ENCODE measurements around the gene BRIX1.

The BRIX1 gene

GRCh38 chr5:34915139-34915855, at the start of gene BRIX1, which contains the start of gene RAD1:
Gene BRIX1 (plus strand): TSS chr5:34915711. CDS start chr5:34915739, 28 bp downstream.
Gene RAD1 (minus strand): TSS chr5:34915504. CDS start chr5:34914892, 612 bp downstream.
- H3K9me3 Mint-ChIP-seq = no peaks in the 10 kb centered on the region
- peaks cover 29% of the 10 kb centered on the region for H3K4me1 Mint-ChIP-seq (ENCODE audit: low read depth)
- H3K27ac Mint-ChIP-seq = peak within 1 kb of the TSS; percentile 72
- peak; percentile 95 for DNase-seq
- no peak within 1 kb of the TSS for H3K4me3 Mint-ChIP-seq
- H3K27me3 Mint-ChIP-seq = no peaks in the 10 kb centered on the region
- peaks cover 56% of the 10 kb centered on the region for H3K36me3 Mint-ChIP-seq (ENCODE audit: low read depth)

- H3K9me3 Mint-ChIP-seq = no peaks in the 10 kb centered on the region
- no peaks in the 10 kb centered on the region for H3K27me3 Mint-ChIP-seq
- no peaks in the 10 kb centered on the region for H3K36me3 Mint-ChIP-seq (ENCODE audit: low read depth)
- H3K4me3 Mint-ChIP-seq = no peak overlapping the region
- no peaks in the 10 kb centered on the region for H3K4me1 Mint-ChIP-seq (ENCODE audit: low read depth)
- no peak overlapping the region for H3K27ac Mint-ChIP-seq
- DNase-seq = no peak
Observed at GRCh38 chr5:34866989-34867471, 48.5 kb upstream of the BRIX1 start.

- no peaks in the 10 kb centered on the region for H3K9me3 Mint-ChIP-seq
- no peak for DNase-seq
- no peaks in the 10 kb centered on the region for H3K36me3 Mint-ChIP-seq (ENCODE audit: low read depth)
- no peaks in the 10 kb centered on the region for H3K27me3 Mint-ChIP-seq
- H3K4me1 Mint-ChIP-seq (ENCODE audit: low read depth) = no peaks in the 10 kb centered on the region
- no peak overlapping the region for H3K4me3 Mint-ChIP-seq
- no peak overlapping the region for H3K27ac Mint-ChIP-seq
Observed at GRCh38 chr5:34867660-34868059, 47.9 kb upstream of the BRIX1 start.

GRCh38 chr5:34868791-34869190, 46.7 kb upstream of the BRIX1 start:
- DNase-seq = no peak
- Mint-ChIP-seq H3K27ac (no peak overlapping the region), H3K4me1 (ENCODE audit: low read depth) (no peaks in the 10 kb centered on the region), H3K36me3 (ENCODE audit: low read depth) (no peaks in the 10 kb centered on the region), H3K9me3 (no peaks in the 10 kb centered on the region), H3K4me3 (no peak overlapping the region), H3K27me3 (no peaks in the 10 kb centered on the region)

- H3K27ac Mint-ChIP-seq = no peak overlapping the region
- no peaks in the 10 kb centered on the region for H3K27me3 Mint-ChIP-seq
- H3K4me1 Mint-ChIP-seq (ENCODE audit: low read depth) = no peaks in the 10 kb centered on the region
- no peaks in the 10 kb centered on the region for H3K36me3 Mint-ChIP-seq (ENCODE audit: low read depth)
- no peaks in the 10 kb centered on the region for H3K9me3 Mint-ChIP-seq
- no peak for DNase-seq
- no peak overlapping the region for H3K4me3 Mint-ChIP-seq
Observed at GRCh38 chr5:34869256-34869655, 46.3 kb upstream of the BRIX1 start.

GRCh38 chr5:34870382-34870781, 45.1 kb upstream of the BRIX1 start:
- Mint-ChIP-seq H3K4me3 (no peak overlapping the region), H3K9me3 (peaks cover under 1% of the 10 kb centered on the region), H3K36me3 (ENCODE audit: low read depth) (no peaks in the 10 kb centered on the region), H3K4me1 (ENCODE audit: low read depth) (no peaks in the 10 kb centered on the region), H3K27me3 (no peaks in the 10 kb centered on the region), H3K27ac (no peak overlapping the region)
- no peak for DNase-seq

GRCh38 chr5:34876275-34876674, 39.2 kb upstream of the BRIX1 start:
- Mint-ChIP-seq H3K9me3 (peaks cover 13% of the 10 kb centered on the region), H3K36me3 (ENCODE audit: low read depth) (no peaks in the 10 kb centered on the region), H3K4me3 (no peak overlapping the region), H3K27ac (no peak overlapping the region), H3K4me1 (ENCODE audit: low read depth) (no peaks in the 10 kb centered on the region), H3K27me3 (peaks cover 2% of the 10 kb centered on the region)
- no peak for DNase-seq

- Mint-ChIP-seq H3K27ac (no peak overlapping the region), H3K27me3 (peaks cover 15% of the 10 kb centered on the region), H3K9me3 (peaks cover 6% of the 10 kb centered on the region), H3K4me1 (ENCODE audit: low read depth) (no peaks in the 10 kb centered on the region), H3K36me3 (ENCODE audit: low read depth) (no peaks in the 10 kb centered on the region), H3K4me3 (no peak overlapping the region)
- DNase-seq = no peak
Observed at GRCh38 chr5:34881246-34881645, 34.3 kb upstream of the BRIX1 start.

- H3K4me1 Mint-ChIP-seq (ENCODE audit: low read depth) = no peaks in the 10 kb centered on the region
- H3K36me3 Mint-ChIP-seq (ENCODE audit: low read depth) = no peaks in the 10 kb centered on the region
- H3K27me3 Mint-ChIP-seq = peaks cover 15% of the 10 kb centered on the region
- no peaks in the 10 kb centered on the region for H3K9me3 Mint-ChIP-seq
- DNase-seq = no peak
- H3K27ac Mint-ChIP-seq = no peak overlapping the region
- H3K4me3 Mint-ChIP-seq = no peak overlapping the region
Observed at GRCh38 chr5:34886392-34887119, 29.0 kb upstream of the BRIX1 start.

GRCh38 chr5:34889394-34889793, 26.1 kb upstream of the BRIX1 start:
- H3K9me3 Mint-ChIP-seq = no peaks in the 10 kb centered on the region
- H3K4me3 Mint-ChIP-seq = no peak overlapping the region
- no peak overlapping the region for H3K27ac Mint-ChIP-seq
- peaks cover 5% of the 10 kb centered on the region for H3K27me3 Mint-ChIP-seq
- H3K4me1 Mint-ChIP-seq (ENCODE audit: low read depth) = no peaks in the 10 kb centered on the region
- DNase-seq = no peak
- no peaks in the 10 kb centered on the region for H3K36me3 Mint-ChIP-seq (ENCODE audit: low read depth)

GRCh38 chr5:34891981-34892380, 23.5 kb upstream of the BRIX1 start:
- Mint-ChIP-seq H3K4me3 (no peak overlapping the region), H3K27ac (no peak overlapping the region), H3K9me3 (no peaks in the 10 kb centered on the region), H3K36me3 (ENCODE audit: low read depth) (peaks cover 10% of the 10 kb centered on the region), H3K27me3 (no peaks in the 10 kb centered on the region), H3K4me1 (ENCODE audit: low read depth) (no peaks in the 10 kb centered on the region)
- DNase-seq = no peak

- DNase-seq = no peak
Observed at GRCh38 chr5:34892414-34892813, 23.1 kb upstream of the BRIX1 start.

GRCh38 chr5:34894716-34895115, 20.8 kb upstream of the BRIX1 start:
- Mint-ChIP-seq H3K36me3 (ENCODE audit: low read depth) (peaks cover 10% of the 10 kb centered on the region), H3K4me3 (no peak overlapping the region), H3K4me1 (ENCODE audit: low read depth) (no peaks in the 10 kb centered on the region), H3K27me3 (no peaks in the 10 kb centered on the region), H3K27ac (no peak overlapping the region), H3K9me3 (no peaks in the 10 kb centered on the region)
- DNase-seq = no peak

More at GRCh38 chr5:34892414-34892813, 23.1 kb upstream of the BRIX1 start:
- Mint-ChIP-seq H3K27ac (no peak overlapping the region), H3K36me3 (ENCODE audit: low read depth) (peaks cover 10% of the 10 kb centered on the region), H3K9me3 (no peaks in the 10 kb centered on the region), H3K4me3 (no peak overlapping the region), H3K27me3 (no peaks in the 10 kb centered on the region), H3K4me1 (ENCODE audit: low read depth) (no peaks in the 10 kb centered on the region)

GRCh38 chr5:34895641-34896419, 19.7 kb upstream of the BRIX1 start:
- no peaks in the 10 kb centered on the region for H3K9me3 Mint-ChIP-seq

More at GRCh38 chr5:34895641-34896419, 19.7 kb upstream of the BRIX1 start:
- Mint-ChIP-seq H3K36me3 (ENCODE audit: low read depth) (peaks cover 16% of the 10 kb centered on the region), H3K4me1 (ENCODE audit: low read depth) (no peaks in the 10 kb centered on the region), H3K4me3 (no peak overlapping the region), H3K27me3 (no peaks in the 10 kb centered on the region), H3K27ac (no peak overlapping the region)
- DNase-seq = no peak

Data from activated T-cell treated with anti-CD3 and anti-CD28 coated beads, Interleukin-2, amount 50 U/mL, for 24 hours (primary cell).